HG02884 (cell line): ENCODE results near the gene ENTHD1.
"Not testable (repeated sequence)": the region's sequence is repeated elsewhere in the genome, so short reads cannot be mapped to it uniquely, and the experiment has no call there.

ENCODE experiments used
- ATAC-seq: cut with Tn5 transposase; IDR thresholded peaks from one replicate; pipeline ENCODE4 v1.9.1; 2021; ENCODE audit warnings: mild to moderate bottlenecking, moderate library complexity; ENCODE audit not compliant: unreplicated experiment

Gene ENTHD1

GRCh38 chr22:39901565-39902146, 8.1 kb upstream of the ENTHD1 start:
- ATAC-seq = no peak

GRCh38 chr22:39900306-39901227, 7.0 kb upstream of the ENTHD1 start, which contains the start of gene GRAP2:
GRAP2 (plus strand) TSS chr22:39901084; CDS start chr22:39947107, 46,023 bp downstream.
- ATAC-seq = no peak

GRCh38 chr22:39898997-39899396, 5.4 kb upstream of the ENTHD1 start:
- ATAC-seq = peak; percentile 60

DNA sequence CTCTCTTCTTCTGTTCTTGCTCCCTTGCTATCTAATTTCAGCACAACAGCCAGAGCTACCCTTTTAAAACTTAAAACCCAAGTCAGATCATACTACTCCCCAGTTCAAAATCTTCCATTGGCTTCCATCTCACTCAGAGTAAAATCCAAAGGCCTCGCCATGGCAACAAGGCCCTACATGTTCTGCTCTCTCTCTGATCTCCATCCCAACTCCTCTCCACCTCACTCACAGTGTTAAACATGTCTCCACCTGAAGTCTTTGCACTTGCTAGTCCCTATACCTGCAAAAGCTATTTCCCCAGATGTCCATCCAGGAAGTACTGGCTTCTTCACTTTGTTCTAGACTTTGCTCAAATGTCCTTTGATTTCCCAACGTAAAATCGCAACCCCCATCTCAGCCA, 4.3 kb upstream of the ENTHD1 start:
- ATAC-seq = no peak

DNA sequence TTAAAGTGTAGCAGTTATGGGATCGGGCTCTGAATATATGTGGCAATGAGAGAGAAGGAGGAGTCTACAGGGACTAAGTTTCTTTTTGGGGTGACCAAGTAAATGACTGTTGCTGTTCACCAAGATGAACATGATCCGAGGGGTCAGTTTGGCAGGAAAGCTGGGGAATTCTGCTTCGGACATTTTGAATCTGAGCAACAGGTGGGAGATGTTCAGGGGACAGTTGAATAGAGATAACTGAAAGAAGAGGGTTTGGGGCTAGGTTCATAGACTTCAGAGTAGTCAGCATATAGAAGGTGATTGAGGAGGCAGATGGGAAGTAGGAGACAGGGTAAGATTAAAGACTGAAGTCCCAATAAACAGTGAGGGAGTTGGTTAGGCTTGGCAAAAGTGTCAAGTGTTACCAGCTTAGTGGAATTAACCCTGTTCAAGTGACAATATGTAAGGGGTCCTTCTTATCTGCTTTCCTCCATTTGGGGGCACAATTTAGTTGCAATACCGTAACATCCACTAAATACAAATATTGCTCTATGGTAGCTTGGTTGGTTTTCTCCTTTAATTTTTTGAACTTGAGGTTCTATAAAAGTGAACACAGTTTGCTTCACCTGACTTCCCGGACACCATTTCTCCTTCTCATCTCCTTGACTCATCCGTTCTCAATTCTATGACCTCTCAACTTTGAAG, 2.9 kb upstream of the ENTHD1 start:
- ATAC-seq = no peak

GRCh38 chr22:39895682-39896081, 2.1 kb upstream of the ENTHD1 start:
- no peak for ATAC-seq

GRCh38 chr22:39894554-39895092, 1.1 kb upstream of the ENTHD1 start:
- no peak for ATAC-seq

GRCh38 chr22:39889924-39890323, 3.6 kb downstream of the ENTHD1 start:
- not testable (repeated sequence) for ATAC-seq

GRCh38 chr22:39883057-39883456, 10.5 kb downstream of the ENTHD1 start:
- no peak for ATAC-seq

DNA sequence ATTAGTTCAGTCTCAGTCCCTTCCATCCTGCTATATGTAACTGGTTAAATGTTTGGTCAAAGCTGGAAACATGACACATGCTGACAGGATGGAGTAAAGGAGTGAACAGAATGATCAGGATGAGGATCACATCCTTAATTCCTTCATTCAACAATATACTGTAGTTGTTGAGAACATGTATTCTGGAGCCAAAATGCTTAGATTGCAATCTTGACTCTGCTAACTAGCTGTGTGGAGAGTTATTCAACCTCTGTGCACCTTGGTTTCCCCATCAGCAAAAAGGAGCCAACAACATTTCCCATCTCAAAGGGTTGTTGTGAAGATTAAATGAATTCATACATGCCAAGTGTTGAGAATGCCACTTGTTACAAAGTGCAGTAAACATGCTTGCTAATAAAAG, 12.8 kb downstream of the ENTHD1 start:
- ATAC-seq = no peak

DNA sequence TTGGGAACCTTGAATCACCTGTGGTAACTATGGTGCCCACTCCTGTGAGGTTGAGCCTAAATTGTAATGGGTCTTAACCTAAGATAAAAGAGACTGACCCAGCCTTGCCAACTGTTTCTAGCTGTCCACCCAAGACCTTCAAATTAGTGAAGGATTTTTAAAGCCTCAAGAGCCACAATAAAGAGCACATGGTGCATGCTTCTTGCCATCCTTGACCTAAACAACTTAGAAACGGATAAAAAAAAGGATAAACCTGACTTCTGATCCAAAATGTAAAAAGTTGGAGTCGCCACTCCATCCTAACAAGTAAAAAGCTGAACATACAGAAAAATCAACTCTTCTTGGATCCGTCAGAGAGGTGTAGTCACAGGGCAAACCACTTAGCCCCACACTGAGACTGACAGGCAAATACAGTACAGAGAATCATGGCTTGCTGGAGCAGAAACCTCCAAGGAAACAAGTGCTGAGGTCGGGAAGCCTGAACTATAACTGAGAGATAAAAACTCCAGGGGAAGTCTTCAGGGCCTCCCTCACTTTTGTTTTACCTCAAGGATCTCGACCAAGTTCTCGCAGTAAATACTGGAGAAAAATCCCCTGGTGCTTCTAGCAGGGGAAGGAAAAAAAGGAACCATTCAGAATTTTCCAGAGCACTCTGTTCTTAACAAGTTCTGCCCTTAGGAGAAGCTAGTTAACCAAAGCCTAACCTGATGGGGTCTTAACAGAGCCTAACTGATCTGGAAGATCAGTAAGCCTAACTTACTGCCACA, 16.3 kb downstream of the ENTHD1 start:
- no peak for ATAC-seq

- ATAC-seq = not testable (repeated sequence)
Observed at GRCh38 chr22:39875176-39875885, 18.2 kb downstream of the ENTHD1 start.

GRCh38 chr22:39873965-39874364, 19.6 kb downstream of the ENTHD1 start:
- ATAC-seq = no peak

DNA sequence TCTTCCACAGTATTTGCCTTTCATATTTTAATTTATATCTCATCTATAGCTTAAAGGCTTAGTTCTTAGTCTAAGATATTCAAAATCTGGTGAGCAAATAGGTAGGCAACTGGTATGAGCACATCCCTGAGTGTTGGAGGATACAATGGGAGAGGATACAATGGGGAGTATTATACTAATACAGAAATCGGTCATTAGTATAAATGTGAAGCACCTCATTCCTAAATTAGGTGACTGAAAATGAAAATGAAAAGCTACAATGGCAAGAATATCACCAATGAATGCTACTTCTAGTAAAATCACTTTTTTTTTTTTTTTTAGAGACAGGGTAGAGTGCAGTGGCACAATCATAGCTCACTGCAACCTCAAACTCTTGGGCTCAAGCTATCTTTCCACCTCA, 21.0 kb downstream of the ENTHD1 start:
- ATAC-seq = no peak

DNA sequence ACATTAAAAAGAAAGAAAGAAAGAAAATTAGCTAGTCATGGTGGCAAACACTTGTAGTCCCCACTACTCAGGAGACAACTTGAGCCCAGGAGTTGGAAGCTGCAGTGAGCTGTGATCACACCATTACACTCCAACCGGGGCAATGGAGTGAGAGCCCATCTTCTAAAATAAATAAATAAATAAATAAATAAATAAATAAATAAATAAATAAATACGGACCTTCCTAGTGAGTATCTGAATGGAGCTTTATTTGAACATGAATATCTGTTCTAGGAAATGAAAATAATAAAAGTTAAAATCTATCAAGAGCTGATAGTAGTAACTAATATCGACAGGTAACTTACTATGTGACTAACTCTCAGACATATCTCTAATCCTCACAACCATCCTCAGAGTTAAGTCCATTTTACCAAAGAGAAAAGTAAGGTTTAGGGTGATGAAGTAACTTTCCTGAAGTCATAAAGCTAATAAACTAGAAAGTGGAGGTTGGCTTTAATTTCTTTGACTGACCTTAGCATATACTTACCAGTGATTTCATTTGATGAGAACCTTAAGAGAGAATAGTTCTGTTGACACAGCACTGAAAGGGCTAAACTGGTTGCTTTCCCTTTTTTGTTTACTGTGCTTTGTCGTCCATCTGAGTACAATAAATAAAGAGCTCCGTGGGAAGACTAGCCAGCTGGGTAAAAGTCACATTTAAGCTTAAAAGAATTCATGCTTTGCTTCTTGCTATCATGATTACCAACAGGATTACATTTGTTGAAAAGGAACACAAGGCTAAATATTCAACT, 22.4 kb downstream of the ENTHD1 start:
- ATAC-seq = no peak

DNA sequence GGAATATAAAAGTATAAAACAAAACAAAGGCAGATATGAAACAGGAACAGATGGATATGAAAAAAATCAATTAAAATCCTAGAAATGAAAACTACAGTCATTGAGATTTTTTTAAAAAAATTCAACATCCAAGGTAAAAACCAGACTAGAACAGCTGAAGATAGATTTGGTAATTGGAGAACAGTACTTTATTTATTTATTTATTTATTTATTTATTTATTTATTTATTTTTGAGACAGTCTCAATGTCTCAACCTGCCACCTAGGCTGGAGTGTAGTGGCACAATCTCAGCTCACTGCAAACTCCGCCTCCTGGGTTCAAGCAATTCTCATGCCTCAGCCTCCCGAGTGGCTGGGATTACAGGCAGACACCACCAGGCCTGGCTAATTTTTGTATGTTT, 23.8 kb downstream of the ENTHD1 start:
- not testable (repeated sequence) for ATAC-seq

DNA sequence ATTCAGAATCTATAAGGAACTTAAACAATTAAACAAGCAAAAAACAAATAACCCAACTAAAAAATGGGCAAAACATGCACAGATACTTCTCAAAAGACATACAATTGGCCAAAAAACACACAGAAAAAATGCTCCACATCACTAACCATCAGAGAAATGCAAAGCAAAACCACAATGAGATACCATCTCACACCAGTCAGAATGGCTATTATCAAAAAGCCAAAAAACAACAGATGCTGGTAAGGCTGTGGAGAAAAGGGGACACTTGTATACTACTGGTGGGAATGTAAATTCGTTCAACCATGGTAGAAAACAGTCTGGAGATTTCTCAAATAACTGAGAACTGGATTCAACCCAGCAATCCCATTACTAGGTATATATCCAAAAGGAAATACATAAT, 24.8 kb downstream of the ENTHD1 start:
- no peak for ATAC-seq

DNA sequence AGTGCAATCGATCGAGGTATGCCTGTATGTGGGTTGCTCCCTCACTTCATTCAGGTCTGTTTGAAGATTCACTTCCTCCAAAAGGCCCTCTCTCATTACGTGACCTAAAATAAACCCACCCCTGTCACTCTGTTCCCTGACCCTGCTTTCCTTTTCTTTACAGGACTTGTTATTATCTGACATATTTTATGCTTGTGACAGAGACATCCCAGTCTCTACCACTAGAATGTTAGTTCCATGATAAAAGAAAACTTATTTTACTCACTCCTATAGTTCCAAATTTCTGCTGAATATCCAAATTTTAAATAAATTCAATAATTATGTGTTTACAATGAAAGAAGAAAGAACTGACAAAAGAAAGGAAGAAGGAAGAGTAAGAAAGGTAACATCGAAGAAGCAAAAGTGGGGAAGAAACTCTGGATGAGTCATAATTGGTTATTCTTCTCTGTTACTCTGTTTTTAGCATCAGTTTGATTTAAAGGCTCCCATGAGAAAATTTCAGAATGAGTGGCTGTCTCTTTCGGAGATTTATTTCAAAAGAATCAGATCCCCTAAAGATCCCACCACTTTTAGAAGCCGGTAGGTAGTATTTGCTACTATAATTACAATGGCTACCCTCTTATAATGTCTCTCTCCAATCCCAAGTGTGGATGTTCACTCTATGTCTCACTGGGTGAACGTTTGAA, 33.5 kb downstream of the ENTHD1 start:
- no peak for ATAC-seq

GRCh38 chr22:39856588-39856987, 37.0 kb downstream of the ENTHD1 start:
- ATAC-seq = no peak
